HG02870 (cell line): Measurements from ENCODE around the gene DVL3.
A peak's percentile ranks its signal among the peaks of the same experiment; 100 is the strongest.
"Not testable (repeated sequence)": the region's sequence is repeated elsewhere in the genome, so short reads cannot be mapped to it uniquely, and the experiment has no call there.

Source experiments
- ATAC-seq: cut with Tn5 transposase; IDR thresholded peaks from one replicate; pipeline ENCODE4 v1.9.1; 2021; ENCODE audit warnings: mild to moderate bottlenecking, moderate library complexity; ENCODE audit not compliant: unreplicated experiment

Gene DVL3

DNA sequence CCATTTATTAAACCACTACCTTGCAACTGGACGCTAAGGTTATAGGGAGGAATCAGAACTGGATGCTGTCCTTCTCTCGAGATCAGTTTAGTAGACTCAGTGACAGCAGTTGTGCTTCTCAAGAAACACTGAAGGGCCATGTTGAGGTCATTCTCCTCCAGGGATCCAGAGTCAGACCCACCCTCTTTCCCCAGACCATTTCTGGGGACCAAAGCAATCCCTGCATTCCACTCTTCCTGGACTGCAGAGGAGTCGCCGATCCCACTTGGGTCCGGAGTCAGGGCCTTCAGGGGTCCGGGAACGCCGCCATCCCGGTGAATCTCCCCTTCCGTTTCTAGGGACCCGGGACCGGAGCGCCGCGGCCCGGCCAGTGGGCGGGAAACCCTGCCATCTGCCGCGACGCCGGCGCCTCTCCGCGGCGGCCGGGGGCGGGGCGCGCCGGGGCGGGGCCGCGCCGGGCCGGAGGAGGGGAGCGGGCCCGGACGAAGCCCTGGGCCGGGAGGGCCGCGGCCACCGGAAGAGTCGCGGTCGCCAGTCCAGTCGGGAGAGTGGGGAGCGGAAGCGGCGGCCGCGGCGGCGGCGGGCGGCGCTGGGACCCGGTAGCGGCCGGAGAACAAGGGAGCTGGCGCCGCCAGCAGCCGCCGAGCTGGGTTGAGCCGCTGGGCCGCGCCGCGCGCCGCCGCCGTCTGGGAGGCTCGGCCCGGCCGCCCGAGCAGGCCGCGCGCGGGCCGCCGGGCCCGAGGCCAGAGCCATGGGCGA is at the start of gene DVL3:
DVL3 (plus strand) TSS at position 493 of the 759 bp plus-strand sequence; CDS start at position 752, 259 bp downstream.
- ATAC-seq: peak; percentile 67

DNA sequence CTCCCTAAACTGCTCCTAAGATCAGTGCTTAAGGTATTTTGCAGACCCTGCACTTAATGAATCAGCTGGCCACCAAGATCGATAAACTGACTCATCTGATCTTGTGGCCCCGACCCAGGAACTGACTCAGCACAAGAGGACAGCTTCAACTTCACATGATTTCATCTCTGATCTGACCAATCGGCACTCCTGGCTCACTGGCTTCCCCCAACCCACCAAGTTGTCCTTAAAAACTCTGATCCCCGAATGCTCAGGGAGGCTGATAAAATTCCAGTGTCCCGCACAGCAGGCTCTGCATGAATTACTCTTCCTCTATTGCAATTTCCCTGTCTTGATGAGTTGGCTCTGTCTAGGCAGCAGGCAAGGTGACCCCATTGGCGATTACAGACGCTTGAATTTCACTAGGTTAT is 44.9 kb upstream of the DVL3 start:
- ATAC-seq: no peak

DNA sequence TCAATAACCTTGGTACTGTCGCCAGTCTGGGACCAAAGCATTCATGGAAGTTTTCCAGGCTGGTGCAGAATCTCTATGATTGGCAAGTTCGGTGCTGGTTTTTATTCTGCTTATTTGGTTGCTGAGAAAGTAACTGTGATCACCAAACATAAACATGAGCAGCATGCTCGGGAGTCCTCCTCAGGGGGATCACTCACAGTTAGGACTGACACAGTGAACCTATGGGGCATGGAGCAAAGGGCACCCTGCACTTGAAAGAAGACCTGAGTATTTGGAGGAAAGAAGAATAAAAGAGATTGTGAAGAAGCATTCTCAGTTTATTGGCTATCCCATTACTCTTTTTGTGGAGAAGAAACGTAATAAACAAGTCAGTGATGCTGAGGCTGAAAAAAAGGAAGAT is 39.2 kb upstream of the DVL3 start:
- no peak for ATAC-seq

DNA sequence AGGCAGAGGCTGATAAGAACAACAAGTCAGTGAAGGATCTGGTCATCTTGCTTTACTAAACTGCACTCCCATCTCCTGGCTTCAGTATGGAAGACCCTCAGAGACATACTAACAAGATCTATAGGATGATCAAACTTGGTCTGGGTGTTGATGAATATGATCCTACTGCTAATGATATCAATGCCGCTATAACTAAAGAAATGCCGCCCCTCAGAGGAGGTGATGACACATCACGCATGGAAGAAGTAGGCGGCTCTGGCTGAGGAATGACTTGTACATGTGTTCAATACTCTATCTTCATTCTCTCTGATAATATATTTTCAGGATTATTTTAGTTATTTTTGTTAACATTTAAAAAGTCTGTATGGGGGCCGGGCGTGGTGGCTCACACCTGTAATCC is 37.5 kb upstream of the DVL3 start:
- ATAC-seq: no peak

DNA sequence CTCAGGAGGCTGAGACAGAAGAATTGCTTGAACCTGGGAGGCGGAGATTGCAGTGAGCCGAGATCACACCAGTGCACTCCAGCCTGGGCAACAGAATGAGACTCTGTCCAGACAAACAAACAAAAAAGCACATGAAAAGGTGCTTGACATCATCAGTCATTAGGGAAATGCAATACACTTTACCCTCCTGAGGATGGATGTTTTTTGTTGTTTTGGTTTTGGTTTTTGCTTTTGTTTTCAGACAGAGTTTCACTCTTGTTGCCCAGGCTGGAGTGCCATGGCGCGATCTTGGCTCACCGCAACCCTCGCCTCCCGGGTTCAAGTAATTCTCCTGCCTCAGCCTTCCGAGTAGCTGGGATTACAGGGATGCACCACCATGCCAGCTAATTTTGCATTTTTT is 34.1 kb upstream of the DVL3 start:
- ATAC-seq: not testable (repeated sequence)

DNA sequence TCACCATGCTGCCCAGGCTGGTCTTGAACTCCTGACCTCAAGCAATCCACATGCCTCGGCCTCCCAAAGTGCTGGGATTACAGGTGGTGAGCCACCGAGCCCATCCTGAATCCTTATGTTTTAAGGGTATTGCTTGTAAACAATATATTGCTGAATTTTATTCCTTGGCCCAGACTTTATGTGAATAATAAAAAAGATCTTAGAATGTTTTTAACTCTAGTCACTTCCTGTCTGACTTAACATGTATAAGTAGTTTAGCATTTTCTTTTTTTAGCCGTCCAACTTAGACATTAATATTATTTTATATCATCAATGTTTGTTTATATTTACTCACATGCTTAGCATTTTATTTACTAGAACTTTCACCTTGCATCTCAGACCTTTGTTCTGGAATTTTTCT is 29.2 kb upstream of the DVL3 start:
- ATAC-seq: no peak

DNA sequence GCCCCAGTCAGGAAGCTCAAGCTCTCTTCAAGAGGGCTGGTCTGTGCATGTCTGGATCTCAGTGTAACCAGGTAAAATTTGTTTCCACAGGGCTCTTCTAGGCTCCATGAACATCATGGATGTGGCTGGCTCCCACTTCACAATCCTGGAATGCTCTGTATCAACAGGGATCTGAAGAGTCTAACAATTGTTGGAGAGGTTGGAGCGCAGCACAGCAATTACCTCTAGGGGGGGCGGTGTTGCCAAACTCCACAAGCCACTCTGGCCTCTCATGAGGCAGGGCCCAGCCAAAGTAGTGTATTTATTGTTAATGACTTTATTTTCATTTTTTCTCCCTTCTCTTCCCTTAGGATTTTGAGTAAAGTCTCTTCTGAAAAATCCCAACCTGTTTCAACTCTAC is 26.2 kb upstream of the DVL3 start:
- ATAC-seq: no peak

DNA sequence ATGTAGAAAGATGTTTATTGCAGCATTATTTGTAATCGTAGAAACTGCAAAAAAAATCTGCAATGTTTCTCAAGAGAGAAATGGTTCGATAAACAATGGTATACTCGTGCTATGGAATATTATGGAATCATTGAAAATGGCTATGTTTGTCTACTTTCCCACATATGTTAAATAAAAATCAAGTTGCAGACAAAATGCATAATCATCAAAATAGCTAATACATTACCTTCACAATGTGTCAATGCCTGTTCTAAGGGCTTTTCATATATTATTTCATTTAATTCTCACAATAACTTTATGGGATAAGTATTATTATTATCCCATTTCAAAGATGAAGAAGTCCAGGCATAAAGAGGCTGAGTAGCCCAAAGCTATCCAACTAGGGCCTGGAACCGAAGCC is 22.2 kb upstream of the DVL3 start:
- ATAC-seq: no peak

DNA sequence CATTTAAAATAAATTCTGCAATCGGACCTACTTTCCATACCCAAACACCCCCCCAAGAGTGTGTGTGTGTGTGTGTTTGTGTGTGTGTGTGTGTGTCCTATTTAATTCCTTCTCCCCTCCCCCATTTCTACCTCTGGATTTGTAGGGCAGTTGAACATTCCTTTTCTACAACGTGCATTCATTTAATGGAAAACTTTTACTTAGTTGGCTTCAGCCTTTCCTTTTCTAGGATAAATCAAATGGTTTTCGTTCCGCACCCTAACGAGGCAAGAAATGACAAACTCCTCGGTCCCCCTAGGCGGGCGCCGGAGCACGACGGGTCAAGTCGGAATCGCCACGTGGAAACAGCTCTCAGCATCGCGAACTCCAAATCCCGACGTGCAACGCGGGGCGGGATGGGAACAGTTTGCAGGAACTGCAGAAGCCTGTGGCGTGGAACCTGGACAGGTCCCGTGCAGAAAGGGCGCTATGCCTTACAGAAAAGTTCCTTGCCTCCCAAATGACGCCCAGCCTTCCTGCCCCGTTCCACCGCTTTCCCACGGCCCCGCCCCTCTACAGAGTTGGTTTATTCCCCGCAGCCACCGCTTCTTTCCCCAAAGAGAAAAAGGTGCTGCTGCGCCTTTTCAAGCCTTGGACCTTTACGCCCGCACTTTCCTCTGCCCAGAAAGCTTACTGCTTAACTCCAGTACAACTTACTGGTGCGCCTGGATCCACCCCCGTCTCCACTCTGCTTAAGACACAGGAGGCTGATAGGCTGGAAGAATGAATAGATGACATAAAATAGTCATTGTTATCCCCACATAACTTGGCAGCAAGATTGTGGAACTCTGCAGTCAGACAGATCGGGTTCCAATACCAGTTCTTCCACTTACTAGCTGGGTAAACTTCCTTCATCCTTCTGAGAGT is 21.1 kb upstream of the DVL3 start:
- peak; percentile 40 for ATAC-seq

DNA sequence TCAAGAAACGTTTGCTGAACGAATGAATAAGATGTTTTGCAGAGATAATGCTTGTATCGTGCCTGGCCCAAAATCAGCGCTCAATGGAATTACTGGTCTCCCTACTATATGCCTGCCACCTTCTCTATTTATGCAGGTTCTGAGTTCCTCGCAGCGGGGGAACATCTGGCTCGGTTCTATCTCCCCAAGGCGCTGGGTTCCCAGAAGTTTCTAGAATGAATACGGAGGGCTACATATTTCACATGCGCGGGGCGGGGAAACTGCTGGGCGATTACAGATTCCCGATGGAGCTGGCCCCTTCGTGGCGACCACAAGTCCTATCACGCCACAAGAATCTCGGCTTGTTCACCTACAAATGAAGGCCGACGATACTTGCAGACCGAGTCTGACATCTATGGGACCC is 20.4 kb upstream of the DVL3 start:
- ATAC-seq: peak; percentile 25

DNA sequence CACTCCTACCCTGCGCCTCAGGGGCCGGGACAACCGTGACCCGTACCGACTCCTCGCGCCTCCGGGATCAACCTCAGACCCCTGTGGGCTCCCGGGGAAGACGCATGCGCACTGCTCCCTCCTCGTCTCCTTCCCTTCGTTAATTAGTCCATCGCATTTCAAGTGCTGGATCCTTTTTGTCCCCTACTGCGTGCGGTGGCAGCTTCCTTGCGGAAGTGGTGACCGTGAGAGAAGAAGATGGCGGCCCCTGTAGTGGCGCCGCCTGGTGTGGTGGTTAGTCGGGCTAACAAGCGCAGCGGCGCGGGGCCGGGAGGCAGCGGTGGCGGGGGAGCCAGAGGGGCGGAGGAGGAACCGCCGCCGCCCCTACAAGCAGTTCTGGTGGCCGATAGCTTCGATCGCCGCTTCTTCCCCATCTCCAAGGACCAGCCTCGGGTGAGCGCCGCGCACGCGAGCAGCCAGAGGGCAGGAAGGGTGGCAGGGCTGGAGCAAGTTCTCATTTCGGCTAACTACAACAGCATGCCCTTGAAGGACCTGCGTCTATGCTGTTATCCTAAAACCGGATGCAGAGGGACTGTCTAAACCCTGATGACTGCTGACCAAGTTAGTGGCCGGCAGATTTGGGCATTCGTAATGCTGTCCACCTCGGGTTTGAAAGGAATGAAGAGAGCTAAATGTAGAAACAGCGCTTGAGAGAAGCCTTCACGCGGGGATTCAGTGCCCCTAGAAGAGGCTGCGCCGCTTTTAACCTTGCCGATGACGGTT is 19.8 kb upstream of the DVL3 start, which contains the start of gene EIF2B5:
EIF2B5 (plus strand) TSS at position 210 of the 762 bp plus-strand sequence; CDS start at position 238, 28 bp downstream.
- peak; percentile 78 for ATAC-seq

DNA sequence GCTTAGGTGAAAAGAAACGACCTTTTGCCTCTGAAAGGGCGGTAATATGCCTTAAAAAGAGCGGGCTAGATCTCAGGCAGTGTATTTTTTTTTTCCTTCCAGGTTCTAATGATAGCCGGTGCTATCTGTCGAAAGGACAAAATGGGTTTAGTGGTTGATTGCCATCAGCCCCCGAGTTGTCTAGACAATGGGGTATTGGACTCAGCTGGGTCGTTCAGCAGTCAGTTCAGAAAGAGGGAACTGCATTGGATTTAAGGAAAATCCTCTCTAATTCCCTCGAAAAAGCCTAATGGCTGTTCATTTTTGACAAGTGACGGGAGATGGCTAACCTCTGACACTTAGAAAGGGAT is 19.3 kb upstream of the DVL3 start:
- ATAC-seq: no peak

DNA sequence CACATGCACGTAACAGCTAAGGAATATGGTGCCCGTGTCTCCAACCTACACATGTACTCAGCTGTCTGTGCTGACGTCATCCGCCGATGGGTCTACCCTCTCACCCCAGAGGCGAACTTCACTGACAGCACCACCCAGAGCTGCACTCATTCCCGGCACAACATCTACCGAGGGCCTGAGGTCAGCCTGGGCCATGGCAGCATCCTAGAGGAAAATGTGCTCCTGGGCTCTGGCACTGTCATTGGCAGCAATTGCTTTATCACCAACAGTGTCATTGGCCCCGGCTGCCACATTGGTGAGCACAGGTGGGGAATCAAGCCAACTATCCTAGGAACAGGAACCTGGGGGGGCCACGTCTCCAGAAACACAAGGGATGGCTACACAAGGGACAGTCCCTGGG is 14.7 kb upstream of the DVL3 start:
- no peak for ATAC-seq

DNA sequence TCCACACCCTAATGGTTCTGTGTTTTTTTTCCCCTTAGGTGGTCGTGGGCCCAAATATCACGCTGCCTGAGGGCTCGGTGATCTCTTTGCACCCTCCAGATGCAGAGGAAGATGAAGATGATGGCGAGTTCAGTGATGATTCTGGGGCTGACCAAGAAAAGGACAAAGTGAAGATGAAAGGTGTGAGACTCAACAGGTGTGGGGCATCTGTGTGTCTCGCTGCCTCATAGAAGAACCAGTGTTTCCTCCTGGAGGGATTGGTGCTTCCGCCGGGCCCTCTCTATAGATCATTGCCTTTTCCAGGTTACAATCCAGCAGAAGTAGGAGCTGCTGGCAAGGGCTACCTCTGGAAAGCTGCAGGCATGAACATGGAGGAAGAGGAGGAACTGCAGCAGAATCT is 13.0 kb upstream of the DVL3 start:
- no peak for ATAC-seq

DNA sequence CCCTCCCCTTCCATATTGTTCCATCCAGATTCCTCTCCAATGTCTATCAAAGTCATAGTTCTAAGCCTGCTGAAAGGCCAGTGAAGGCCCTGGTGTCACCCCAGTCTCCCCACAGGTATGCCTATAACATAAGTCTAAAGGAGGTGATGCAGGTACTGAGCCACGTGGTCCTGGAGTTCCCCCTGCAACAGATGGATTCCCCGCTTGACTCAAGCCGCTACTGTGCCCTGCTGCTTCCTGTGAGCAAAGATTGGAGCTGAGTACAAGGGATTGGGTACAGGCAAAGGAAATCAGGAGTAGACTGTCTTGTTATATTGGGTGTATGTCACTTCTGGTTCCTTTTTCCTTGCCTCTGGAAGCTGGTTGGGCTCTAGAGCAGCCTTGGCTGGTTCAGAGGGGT is 11.8 kb upstream of the DVL3 start:
- no peak for ATAC-seq

DNA sequence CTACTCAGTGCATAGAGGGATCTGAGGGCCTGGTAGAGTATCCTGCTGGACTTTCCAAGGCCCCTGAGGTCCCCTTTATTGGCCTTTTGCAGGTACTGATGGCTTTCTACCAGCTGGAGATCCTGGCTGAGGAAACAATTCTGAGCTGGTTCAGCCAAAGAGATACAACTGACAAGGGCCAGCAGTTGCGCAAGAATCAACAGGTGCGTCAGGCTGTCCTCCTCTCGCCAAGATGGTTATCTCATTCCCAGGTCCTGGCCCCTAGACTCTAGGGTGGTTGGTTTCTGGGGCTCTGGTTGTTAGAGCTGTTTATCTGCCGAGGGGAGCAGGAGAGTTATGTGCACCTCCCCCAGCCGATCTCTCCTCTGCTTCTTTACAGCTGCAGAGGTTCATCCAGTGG is 10.7 kb upstream of the DVL3 start:
- ATAC-seq: no peak

DNA sequence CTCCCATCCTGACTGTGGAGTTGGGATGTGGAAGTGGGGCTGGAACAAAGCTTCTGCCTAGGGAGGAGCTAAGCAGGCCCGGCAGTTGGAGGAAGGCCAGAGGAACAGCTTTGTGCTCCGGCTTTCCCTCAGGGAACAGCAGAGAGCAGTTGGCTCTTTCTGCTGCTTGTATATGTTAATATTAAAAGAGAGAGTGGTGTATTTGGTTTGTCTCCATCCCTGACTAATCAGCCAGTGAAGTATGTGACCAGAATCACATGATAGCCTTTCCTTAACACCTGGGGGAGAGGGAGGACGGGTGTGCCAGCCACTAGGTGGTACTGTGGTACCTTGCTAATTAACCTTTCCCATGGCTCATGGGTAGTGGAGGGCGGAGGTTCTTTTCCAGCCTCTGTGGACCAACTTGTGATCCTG is 10.1 kb upstream of the DVL3 start:
- ATAC-seq: no peak

DNA sequence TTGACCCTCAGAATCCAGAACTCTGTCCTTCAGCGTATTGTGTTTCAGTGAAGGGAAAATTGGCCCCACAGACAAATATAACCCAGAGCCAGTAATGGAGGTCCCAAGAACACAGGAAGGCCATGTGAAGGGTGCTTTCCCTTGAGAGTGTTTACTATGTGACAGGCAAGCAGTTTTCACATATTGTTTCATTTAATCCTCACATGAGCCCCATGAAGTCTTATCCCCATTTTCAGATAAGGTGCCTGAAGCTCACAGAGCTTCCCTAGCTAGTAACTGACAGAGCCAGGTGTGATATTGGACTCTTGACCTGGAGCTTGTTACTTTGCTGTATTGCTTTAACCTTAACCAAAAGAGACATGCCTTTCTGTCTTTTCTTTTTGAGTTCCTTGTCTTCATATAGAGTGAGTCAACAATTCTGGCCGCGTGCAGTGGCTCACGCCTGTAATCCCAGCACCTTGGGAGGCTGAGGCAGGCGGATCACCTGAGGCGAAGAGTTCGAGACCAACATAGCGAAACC is 9.4 kb upstream of the DVL3 start:
- ATAC-seq: no peak

DNA sequence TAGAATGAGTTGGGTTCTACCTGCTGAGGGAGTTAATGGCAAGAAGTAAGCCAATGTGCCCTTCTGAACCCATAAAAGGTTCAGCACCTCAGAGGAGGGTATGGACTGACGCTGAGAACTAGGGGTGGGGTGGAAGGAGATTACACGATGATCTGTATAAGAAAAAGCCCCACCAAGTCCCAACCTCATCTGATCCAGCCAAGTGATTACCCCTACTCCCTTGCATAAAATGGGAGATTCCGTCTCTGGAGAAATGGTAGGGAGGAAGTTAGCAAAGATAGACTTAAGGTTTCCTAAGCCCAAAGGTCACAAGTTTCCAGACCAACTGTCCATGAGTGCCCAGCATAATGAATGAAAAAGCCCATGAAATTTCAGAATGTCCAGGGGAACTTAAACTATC is 7.1 kb upstream of the DVL3 start:
- no peak for ATAC-seq

DNA sequence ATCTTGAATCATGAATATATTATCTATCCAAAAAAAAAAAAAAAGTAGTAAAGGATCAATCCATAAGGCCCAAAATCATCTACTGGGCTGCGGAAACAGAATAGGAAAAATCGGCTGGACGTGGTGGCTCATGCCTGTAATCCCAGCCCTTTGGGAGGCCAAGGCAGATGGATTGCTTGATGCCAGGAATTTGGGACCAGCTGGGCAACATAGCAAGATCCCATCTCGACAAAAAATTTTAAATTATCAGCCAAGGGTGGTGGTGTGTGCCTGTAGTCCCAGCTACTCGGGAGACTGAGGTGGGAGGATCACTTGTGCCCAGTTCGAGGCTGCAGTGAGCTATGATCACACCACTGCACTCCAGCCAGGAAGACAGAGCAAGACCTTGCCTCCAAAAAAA is 6.1 kb upstream of the DVL3 start:
- ATAC-seq: no peak

DNA sequence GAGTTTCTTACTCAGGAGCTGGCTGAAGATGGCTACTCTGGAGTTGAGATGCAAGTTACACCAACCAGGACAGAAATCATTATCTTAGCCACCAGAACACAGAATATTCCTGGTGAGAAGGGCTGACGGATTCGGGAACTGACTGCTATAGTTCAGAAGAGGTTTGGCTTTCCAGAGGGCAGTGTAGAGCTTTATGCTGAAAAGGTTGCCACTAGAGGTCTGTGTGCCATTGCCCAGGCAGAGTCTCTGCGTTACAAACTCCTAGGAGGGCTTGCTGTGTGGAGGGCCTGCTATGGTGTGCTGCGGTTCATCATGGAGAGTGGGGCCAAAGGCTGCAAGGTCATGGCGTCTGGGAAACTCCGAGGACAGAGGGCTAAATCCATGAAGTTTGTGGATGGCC is 5.4 kb upstream of the DVL3 start:
- not testable (repeated sequence) for ATAC-seq
